WERI-Rb-1 (cell line): ENCODE results near the gene FBLN2.

Experiments used
- DNase-seq: peaks from one replicate; pipeline ENCODE4 v3.0.0-alpha.2; 2020
- H3K27ac ChIP-seq: fragments of 250-450 bp; sonication (Bioruptor Pico); 2 replicates; pipeline ENCODE4 v1.5.1; 2020; ENCODE audit warnings: mild to moderate bottlenecking, moderate library complexity
- H3K27me3 ChIP-seq: fragments of 250-450 bp; sonication (Bioruptor Pico); 2 replicates; pipeline ENCODE4 v1.5.1; 2021; ENCODE audit warnings: mild to moderate bottlenecking, low read depth, moderate library complexity; ENCODE audit not compliant: insufficient read depth, severe bottlenecking
- H3K36me3 ChIP-seq: fragments of 250-450 bp; sonication (Bioruptor Pico); 2 replicates; pipeline ENCODE4 v1.5.1; 2020; ENCODE audit warnings: mild to moderate bottlenecking, moderate library complexity
- H3K4me3 ChIP-seq: 2 replicates; pipeline ENCODE4 v1.5.1; 2011; ENCODE audit warnings: low read depth, mild to moderate bottlenecking, control low read depth, low read length
- H3K9me3 ChIP-seq: fragments of 250-450 bp; sonication (Bioruptor Pico); 2 replicates; pipeline ENCODE4 v1.5.1; 2021; ENCODE audit warnings: mild to moderate bottlenecking, moderate library complexity; ENCODE audit not compliant: severe bottlenecking
- CTCF ChIP-seq: IDR thresholded peaks from 2 replicates; pipeline ENCODE4 v1.5.1; 2011; ENCODE audit warnings: low read depth, mild to moderate bottlenecking, control low read depth, inconsistent platforms, low read length

The FBLN2 gene

DNA sequence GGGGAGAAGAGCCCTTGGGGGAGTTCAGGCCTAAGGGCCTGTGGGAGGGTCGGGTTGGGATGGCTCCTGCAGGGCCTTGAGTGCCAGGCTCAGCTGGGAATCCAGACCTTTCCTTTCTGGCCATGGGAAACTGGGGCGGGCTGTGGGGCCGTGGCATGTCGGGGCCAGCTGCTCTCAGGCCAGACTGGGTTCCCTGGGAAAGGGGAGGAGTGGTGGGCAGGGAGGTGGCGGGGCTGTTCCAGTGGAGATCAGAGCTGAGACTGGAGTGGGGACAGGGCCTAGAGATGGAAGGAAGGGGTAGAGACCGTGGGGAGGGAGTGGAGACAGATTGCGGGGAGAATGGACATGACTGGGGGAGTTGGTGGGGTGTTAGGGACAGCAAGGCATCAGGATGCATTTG, 20.3 kb downstream of the FBLN2 start:
- no peak for TF ChIP-seq CTCF
- Histone ChIP-seq H3K4me3 (no peak overlapping the region), H3K36me3 (no peaks in the 10 kb centered on the region), H3K9me3 (no peaks in the 10 kb centered on the region), H3K27ac (no peak overlapping the region), H3K27me3 (no peaks in the 10 kb centered on the region)
- peak; percentile 10 for DNase-seq

GRCh38 chr3:13569641-13570390, 20.9 kb downstream of the FBLN2 start:
- Histone ChIP-seq H3K9me3 (no peaks in the 10 kb centered on the region), H3K4me3 (no peak overlapping the region), H3K27ac (no peak overlapping the region), H3K27me3 (no peaks in the 10 kb centered on the region), H3K36me3 (no peaks in the 10 kb centered on the region)
- no peak for TF ChIP-seq CTCF
- DNase-seq = peak; percentile 5

- no peak for TF ChIP-seq CTCF
- no peaks in the 10 kb centered on the region for H3K27me3 ChIP-seq
These were observed 21.7 kb downstream of the FBLN2 start for GRCh38 chr3:13570391-13571194.

GRCh38 chr3:13571264-13571663, 22.3 kb downstream of the FBLN2 start:
- Histone ChIP-seq H3K27me3 (no peaks in the 10 kb centered on the region), H3K27ac (no peak overlapping the region), H3K36me3 (no peaks in the 10 kb centered on the region), H3K9me3 (no peaks in the 10 kb centered on the region), H3K4me3 (no peak overlapping the region)
- no peak for DNase-seq
- no peak for TF ChIP-seq CTCF

More at GRCh38 chr3:13570391-13571194, 21.7 kb downstream of the FBLN2 start:
- no peaks in the 10 kb centered on the region for H3K9me3 ChIP-seq
- H3K36me3 ChIP-seq = no peaks in the 10 kb centered on the region
- no peak overlapping the region for H3K4me3 ChIP-seq
- H3K27ac ChIP-seq = no peak overlapping the region
- DNase-seq = no peak

- no peaks in the 10 kb centered on the region for H3K27me3 ChIP-seq
- no peak for DNase-seq
- no peak for TF ChIP-seq CTCF
These were observed 23.2 kb downstream of the FBLN2 start for GRCh38 chr3:13571831-13572750.

More at GRCh38 chr3:13571831-13572750, 23.2 kb downstream of the FBLN2 start:
- Histone ChIP-seq H3K4me3 (no peak overlapping the region), H3K9me3 (no peaks in the 10 kb centered on the region), H3K36me3 (no peaks in the 10 kb centered on the region), H3K27ac (no peak overlapping the region)
